ENCODE measurements around the gene HYLS1.

DNA sequence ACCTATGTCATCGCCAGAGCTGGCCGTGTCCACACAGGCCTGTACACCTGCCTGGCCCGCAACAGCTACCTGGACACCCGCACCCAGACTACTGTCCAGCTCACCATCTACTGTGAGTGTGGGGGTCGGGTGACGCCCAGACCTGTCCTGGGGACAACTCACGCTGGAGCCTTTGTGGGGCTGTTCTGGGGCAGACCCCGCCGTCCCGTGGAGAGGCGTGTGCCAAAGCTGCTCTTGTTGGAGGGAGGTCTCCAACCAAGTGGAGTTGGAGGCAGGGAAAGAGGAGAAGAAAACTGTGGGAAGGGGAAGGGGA lies 62.7 kb downstream of the HYLS1 start:
- TF ChIP-seq CTCF (IDR thresholded peaks at IDR 0.05) (no peak), POLR2A (IDR thresholded peaks at IDR 0.05) (no peak)
